Mucosa of stomach (tissue), 1 donor: ENCODE measurements around the gene IL4I1.

Experiments used
- H3K27me3 ChIP-seq: one replicate; pipeline ENCODE4 v1.7.0; 2013; ENCODE audit warnings: mild to moderate bottlenecking, low read length; ENCODE audit not compliant: control insufficient read depth, insufficient read depth
- H3K36me3 ChIP-seq: one replicate; pipeline ENCODE4 v1.7.0; 2013; ENCODE audit warnings: low read length; ENCODE audit not compliant: control insufficient read depth, insufficient read depth
- H3K4me1 ChIP-seq: one replicate; pipeline ENCODE4 v1.7.0; 2013; ENCODE audit warnings: mild to moderate bottlenecking, low read length; ENCODE audit not compliant: control insufficient read depth, insufficient read depth
- H3K4me3 ChIP-seq: one replicate; pipeline ENCODE4 v1.7.0; 2013; ENCODE audit warnings: low read length
- H3K9ac ChIP-seq: one replicate; pipeline ENCODE4 v1.7.0; 2013; ENCODE audit warnings: mild to moderate bottlenecking, low read length, moderate library complexity
- H3K9me3 ChIP-seq: one replicate; pipeline ENCODE4 v1.7.0; 2013; ENCODE audit warnings: mild to moderate bottlenecking, low read length, moderate library complexity; ENCODE audit not compliant: control insufficient read depth
- donor health status: Pancreatic carcinoma.

The IL4I1 gene

GRCh38 chr19:49921871-49922795, 25.4 kb upstream of the IL4I1 start:
- Histone ChIP-seq H3K9me3 (no peaks in the 10 kb centered on the region), H3K9ac (no peak overlapping the region), H3K27me3 (no peaks in the 10 kb centered on the region), H3K36me3 (no peaks in the 10 kb centered on the region), H3K4me1 (no peaks in the 10 kb centered on the region), H3K4me3 (no peak overlapping the region)

GRCh38 chr19:49920624-49921363, 24.1 kb upstream of the IL4I1 start:
- Histone ChIP-seq H3K9me3 (no peaks in the 10 kb centered on the region), H3K4me1 (no peaks in the 10 kb centered on the region), H3K9ac (no peak overlapping the region), H3K36me3 (no peaks in the 10 kb centered on the region), H3K27me3 (no peaks in the 10 kb centered on the region), H3K4me3 (no peak overlapping the region)

- peaks cover 3% of the 10 kb centered on the region for H3K36me3 ChIP-seq
- H3K27me3 ChIP-seq: no peaks in the 10 kb centered on the region
- H3K9ac ChIP-seq: no peak overlapping the region
- H3K4me1 ChIP-seq: no peaks in the 10 kb centered on the region
- no peaks in the 10 kb centered on the region for H3K9me3 ChIP-seq
- no peak overlapping the region for H3K4me3 ChIP-seq
Observed at GRCh38 chr19:49918089-49918488, 21.4 kb upstream of the IL4I1 start.

- Histone ChIP-seq H3K9ac (no peak overlapping the region), H3K36me3 (peaks cover 8% of the 10 kb centered on the region), H3K9me3 (no peaks in the 10 kb centered on the region), H3K27me3 (no peaks in the 10 kb centered on the region), H3K4me3 (no peak overlapping the region), H3K4me1 (no peaks in the 10 kb centered on the region)
Observed at GRCh38 chr19:49916839-49917733, 20.4 kb upstream of the IL4I1 start.

GRCh38 chr19:49915271-49915670, 18.6 kb upstream of the IL4I1 start:
- Histone ChIP-seq H3K9ac (no peak overlapping the region), H3K27me3 (no peaks in the 10 kb centered on the region), H3K4me1 (peaks cover 3% of the 10 kb centered on the region), H3K36me3 (peaks cover 8% of the 10 kb centered on the region), H3K9me3 (no peaks in the 10 kb centered on the region), H3K4me3 (no peak overlapping the region)

GRCh38 chr19:49913720-49914119, 17.0 kb upstream of the IL4I1 start:
- H3K9ac ChIP-seq: no peak overlapping the region
- H3K4me1 ChIP-seq: peaks cover 3% of the 10 kb centered on the region
- H3K4me3 ChIP-seq: no peak overlapping the region
- H3K27me3 ChIP-seq: no peaks in the 10 kb centered on the region
- peaks cover 8% of the 10 kb centered on the region for H3K36me3 ChIP-seq
- H3K9me3 ChIP-seq: no peaks in the 10 kb centered on the region

- Histone ChIP-seq H3K9me3 (no peaks in the 10 kb centered on the region), H3K36me3 (peaks cover 8% of the 10 kb centered on the region), H3K27me3 (no peaks in the 10 kb centered on the region), H3K4me3 (no peak overlapping the region), H3K4me1 (peaks cover 3% of the 10 kb centered on the region), H3K9ac (no peak overlapping the region)
Observed at GRCh38 chr19:49912965-49913685, 16.4 kb upstream of the IL4I1 start.

GRCh38 chr19:49911381-49912145, 14.9 kb upstream of the IL4I1 start:
- H3K36me3 ChIP-seq: peaks cover 8% of the 10 kb centered on the region
- no peak overlapping the region for H3K4me3 ChIP-seq
- no peaks in the 10 kb centered on the region for H3K9me3 ChIP-seq
- no peak overlapping the region for H3K9ac ChIP-seq
- H3K4me1 ChIP-seq: peaks cover 3% of the 10 kb centered on the region
- H3K27me3 ChIP-seq: no peaks in the 10 kb centered on the region

- Histone ChIP-seq H3K4me1 (peaks cover 3% of the 10 kb centered on the region), H3K9ac (no peak overlapping the region), H3K9me3 (no peaks in the 10 kb centered on the region), H3K4me3 (no peak overlapping the region), H3K27me3 (no peaks in the 10 kb centered on the region), H3K36me3 (peaks cover 8% of the 10 kb centered on the region)
Observed at GRCh38 chr19:49910179-49910578, 13.5 kb upstream of the IL4I1 start.

- Histone ChIP-seq H3K36me3 (peaks cover 8% of the 10 kb centered on the region), H3K27me3 (no peaks in the 10 kb centered on the region), H3K4me3 (no peak overlapping the region), H3K4me1 (peaks cover 3% of the 10 kb centered on the region), H3K9me3 (no peaks in the 10 kb centered on the region), H3K9ac (no peak overlapping the region)
Observed at GRCh38 chr19:49908480-49909420, 12.1 kb upstream of the IL4I1 start.
